CD4-positive, alpha-beta T cell treated with Interleukin-2 at 100 ng/mL for 4 hours (primary cell): Measurements from ENCODE around the gene UQCR10.

Experiments used
- DNase-seq: peaks from one replicate; pipeline ENCODE4 v3.0.0-alpha.2; 2020; ENCODE audit warnings: low spot score

UQCR10 gene

GRCh38 chr22:29762263-29762662 is 4.9 kb upstream of the UQCR10 start:
- no peak for DNase-seq

- no peak for DNase-seq
These were observed 1.1 kb upstream of the UQCR10 start for GRCh38 chr22:29765905-29766631.

GRCh38 chr22:29766632-29767170 is 468 bp upstream of the UQCR10 start, which contains the start of gene ZMAT5:
Gene ZMAT5, minus strand, starts transcription at chr22:29767007. Its CDS starts 18,463 bp downstream, at chr22:29748544.
- DNase-seq, result peak; percentile 96

- DNase-seq, result no peak
These were observed 1.0 kb downstream of the UQCR10 start for GRCh38 chr22:29768052-29768693.

GRCh38 chr22:29769723-29770321 is 2.7 kb downstream of the UQCR10 start:
- no peak for DNase-seq

GRCh38 chr22:29772170-29772641 is 5.0 kb downstream of the UQCR10 start:
- no peak for DNase-seq

GRCh38 chr22:29773233-29773632 is 6.1 kb downstream of the UQCR10 start:
- no peak for DNase-seq

- no peak for DNase-seq
These were observed 13.1 kb downstream of the UQCR10 start for GRCh38 chr22:29780220-29780619.

- DNase-seq, result no peak
These were observed 13.8 kb downstream of the UQCR10 start for GRCh38 chr22:29780748-29781676.

GRCh38 chr22:29782061-29782845 is 15.1 kb downstream of the UQCR10 start:
- no peak for DNase-seq

GRCh38 chr22:29784451-29785361 is 17.5 kb downstream of the UQCR10 start:
- DNase-seq, result no peak

- DNase-seq, result no peak
These were observed 18.9 kb downstream of the UQCR10 start for GRCh38 chr22:29786031-29786430.

- no peak for DNase-seq
These were observed 20.3 kb downstream of the UQCR10 start for GRCh38 chr22:29787371-29787980.

- no peak for DNase-seq
These were observed 21.4 kb downstream of the UQCR10 start for GRCh38 chr22:29788339-29789279.

GRCh38 chr22:29790061-29790460 is 22.9 kb downstream of the UQCR10 start:
- DNase-seq, result no peak

GRCh38 chr22:29793396-29793795 is 26.2 kb downstream of the UQCR10 start:
- DNase-seq, result no peak

- DNase-seq, result no peak
These were observed 28.5 kb downstream of the UQCR10 start for GRCh38 chr22:29795663-29796062.

GRCh38 chr22:29797351-29797750 is 30.2 kb downstream of the UQCR10 start:
- DNase-seq, result no peak
